HepG2 (cell line): ENCODE data around the gene MPV17L. TPM values are rescaled to one million over a fixed set of nuclear protein-coding genes. Genes with fewer than 3 reads are reported as not detected.

ENCODE experiments used
- ATF7-NPFF ChIP-seq: sonication (generic); formaldehyde crosslinking; IDR thresholded peaks from 2 replicates; pipeline ENCODE4 v1.8.1; 2023; ENCODE audit warnings: mild to moderate bottlenecking, low read depth, missing genetic modification reagents, moderate library complexity
- BATF2 ChIP-seq: sonication (generic); formaldehyde crosslinking; IDR thresholded peaks from 2 replicates; pipeline ENCODE4 v1.8.0; 2022; ENCODE audit warnings: mild to moderate bottlenecking, missing genetic modification reagents, moderate library complexity
- CHD2 ChIP-seq: IDR thresholded peaks from 2 replicates; pipeline ENCODE4 v1.6.1; 2011; ENCODE audit warnings: low read depth, low read length, improper control_type of control experiment
- DPF2 ChIP-seq: sonication (generic); formaldehyde crosslinking; IDR thresholded peaks from 2 replicates; pipeline ENCODE4 v1.4.0; 2020; ENCODE audit warnings: mild to moderate bottlenecking, low read depth, missing genetic modification reagents, borderline replicate concordance
- ETS1 ChIP-seq: sonication (generic); formaldehyde crosslinking; IDR thresholded peaks from 2 replicates; pipeline ENCODE4 v1.4.0; 2020; ENCODE audit warnings: missing genetic modification reagents
- FOXJ3 ChIP-seq: sonication (generic); formaldehyde crosslinking; IDR thresholded peaks from 2 replicates; pipeline ENCODE4 v1.4.0; 2020; ENCODE audit warnings: missing genetic modification reagents, mild to moderate bottlenecking, borderline replicate concordance
- FOXP1 ChIP-seq, 2 experiments: fragments of 450-650 bp in 1 of 2; IDR thresholded peaks; 2 replicates each; pipeline ENCODE4 v1.6.1; 2017 to 2018; ENCODE audit warnings: antibody characterized with exemption in 1 of 2
- GABPB1 ChIP-seq: IDR thresholded peaks from 2 replicates; pipeline ENCODE4 v1.6.1; 2016; ENCODE audit warnings: mild to moderate bottlenecking, missing genetic modification reagents, moderate library complexity, missing compliant biosample characterization
- GATAD1 ChIP-seq: IDR thresholded peaks from 2 replicates; pipeline ENCODE4 v1.6.1; 2016; ENCODE audit warnings: missing genetic modification reagents, missing compliant biosample characterization
- GTF3A ChIP-seq: sonication (generic); formaldehyde crosslinking; conservative IDR thresholded peaks from 2 replicates; pipeline ENCODE4 v1.4.0; 2020; ENCODE audit warnings: mild to moderate bottlenecking, missing genetic modification reagents
- HOXA5 ChIP-seq: sonication (generic); formaldehyde crosslinking; IDR thresholded peaks from 2 replicates; pipeline ENCODE4 v1.4.0; 2020; ENCODE audit warnings: missing genetic modification reagents
- NFAT5 ChIP-seq: sonication (generic); formaldehyde crosslinking; IDR thresholded peaks from 2 replicates; pipeline ENCODE4 v1.4.0; 2020; ENCODE audit warnings: missing genetic modification reagents
- NR2F2 ChIP-seq: IDR thresholded peaks from 2 replicates; pipeline ENCODE4 v1.6.1; 2012; ENCODE audit warnings: low read depth, inconsistent platforms, borderline replicate concordance
- SATB2 ChIP-seq: sonication (generic); formaldehyde crosslinking; IDR thresholded peaks from 2 replicates; pipeline ENCODE4 v1.5.0; 2020; ENCODE audit warnings: missing genetic modification reagents
- SKIL ChIP-seq: sonication (generic); formaldehyde crosslinking; IDR thresholded peaks from 2 replicates; pipeline ENCODE4 v1.8.0; 2022; ENCODE audit warnings: missing genetic modification reagents, mild to moderate bottlenecking, moderate library complexity, borderline replicate concordance
- THAP11 ChIP-seq: IDR thresholded peaks from 2 replicates; pipeline ENCODE4 v1.6.1; 2016; ENCODE audit warnings: missing biosample characterization, missing genetic modification reagents
- ZFP41 ChIP-seq: sonication (generic); formaldehyde crosslinking; IDR thresholded peaks from 2 replicates; pipeline ENCODE4 v1.4.0; 2020; ENCODE audit warnings: mild to moderate bottlenecking, missing genetic modification reagents, borderline replicate concordance
- ZNF160 ChIP-seq: sonication (generic); formaldehyde crosslinking; IDR thresholded peaks from 2 replicates; pipeline ENCODE4 v1.8.0; 2022; ENCODE audit warnings: mild to moderate bottlenecking, inconsistent platforms, missing genetic modification reagents
- ZNF296 ChIP-seq: sonication (generic); formaldehyde crosslinking; conservative IDR thresholded peaks from 2 replicates; pipeline ENCODE4 v1.5.0; 2020; ENCODE audit warnings: mild to moderate bottlenecking, missing genetic modification reagents
- ZNF614 ChIP-seq: IDR thresholded peaks from 2 replicates; pipeline ENCODE4 v1.6.1; 2018; ENCODE audit warnings: missing biosample characterization, missing genetic modification reagents, inconsistent platforms, borderline replicate concordance
- ZNF660 ChIP-seq: sonication (generic); formaldehyde crosslinking; IDR thresholded peaks from 2 replicates; pipeline ENCODE4 v1.5.1; 2020; ENCODE audit warnings: mild to moderate bottlenecking, low read depth, missing genetic modification reagents, borderline replicate concordance
- polyA plus RNA-seq, 8 experiments: library from polyadenylated mRNA; depleted of rRNA in 3 of 8; stranded (reverse) in 7 of 8; unstranded in 1 of 8; fragments of >200 nt; fragmentation: Illumina TruSeq in 4 of 8; extraction: Trizol in 4 of 8; gene quantifications; 2 replicates each; pipeline versions ENCODE4 v1.2.1 to v1.2.3, GENCODE V29; 2011 to 2016; ENCODE audit warnings: low read depth in 4 of 8, missing spikeins in 1 of 8, mixed read lengths in 1 of 8; ENCODE audit not compliant: insufficient read depth in 1 of 8
- total RNA-seq, 5 experiments: library from RNA; depleted of rRNA; stranded (reverse); fragments of >200 nt; fragmentation: Illumina TruSeq; extraction: Trizol; gene quantifications; 2 replicates each; pipeline ENCODE4 v1.2.3, GENCODE V29; 2016; ENCODE audit warnings: low read depth in 1 of 5

Gene MPV17L
- total and polyA plus RNA-seq, 2 of the 13 experiments (the other 11 are each of a cell fraction or from before 2014, with no cell fraction given): 34.7 to 63.8 TPM

GRCh38 chr16:15396948-15397594, 1.5 kb downstream of the MPV17L start (continued):
- no peak for TF ChIP-seq BATF2 (CRISPR knock-in tag)
- TF ChIP-seq HOXA5: no peak
- TF ChIP-seq ZNF160 (CRISPR knock-in tag): 0 out of 2 replicates have a peak, but pooled peaks have one; percentile 8
- no peak for TF ChIP-seq ATF7-NPFF (CRISPR knock-in tag)
- no peak for TF ChIP-seq THAP11 (CRISPR knock-in tag)
- no peak for TF ChIP-seq CHD2
- no peak for TF ChIP-seq NR2F2
- no peak for TF ChIP-seq GATAD1 (CRISPR knock-in tag)
- no peak for TF ChIP-seq FOXJ3 (CRISPR knock-in tag)
- no peak for TF ChIP-seq ETS1 (CRISPR knock-in tag)
- peak; percentile 72; the same call in 1 of the 2 replicates for TF ChIP-seq GTF3A
- no peak for TF ChIP-seq ZNF614 (CRISPR knock-in tag)
- TF ChIP-seq ZNF660 (CRISPR knock-in tag): no peak
- TF ChIP-seq GABPB1 (CRISPR knock-in tag): no peak
- TF ChIP-seq ZFP41: no peak
- no peak for TF ChIP-seq ZNF296 (CRISPR knock-in tag)
- TF ChIP-seq SATB2 (CRISPR knock-in tag): no peak
- TF ChIP-seq NFAT5 (CRISPR knock-in tag): no peak
- no peak for TF ChIP-seq SKIL (CRISPR knock-in tag)
- no peak for TF ChIP-seq DPF2 (CRISPR knock-in tag)
- no peak for TF ChIP-seq FOXP1 (IDR thresholded peaks at IDR 0.05)
- no peak for TF ChIP-seq FOXP1 (CRISPR knock-in tag; IDR thresholded peaks at IDR 0.05)
